HFFc6 (cell line): ENCODE measurements around the gene SHANK1. TPM values are rescaled to one million over a fixed set of nuclear protein-coding genes. Genes with fewer than 3 reads are reported as not detected.

Experiments
- DNase-seq: peaks from one replicate; pipeline ENCODE4 v3.0.0-alpha.2; 2018
- H3K27ac Mint-ChIP-seq: 2 replicates; pipeline ENCODE4 v1.8.0; 2020; ENCODE audit warnings: mild to moderate bottlenecking, mixed read lengths
- H3K27me3 Mint-ChIP-seq: 2 replicates; pipeline ENCODE4 v1.8.0; 2021; ENCODE audit warnings: mild to moderate bottlenecking, moderate library complexity, mixed read lengths; ENCODE audit not compliant: insufficient read depth
- H3K36me3 Mint-ChIP-seq: 2 replicates; pipeline ENCODE4 v1.8.0; 2021; ENCODE audit warnings: low read depth, mixed read lengths
- H3K4me1 Mint-ChIP-seq: 2 replicates; pipeline ENCODE4 v1.8.0; 2020; ENCODE audit warnings: low read depth, mixed read lengths
- H3K4me3 Mint-ChIP-seq: 2 replicates; pipeline ENCODE4 v1.8.0; 2020; ENCODE audit warnings: mild to moderate bottlenecking, moderate library complexity, mixed read lengths
- H3K9me3 Mint-ChIP-seq: 2 replicates; pipeline ENCODE4 v1.8.0; 2020; ENCODE audit warnings: mild to moderate bottlenecking, mixed read lengths
- total RNA-seq, 6 experiments: library from RNA; stranded (reverse); fragmentation: NEBNext Ultra II Directional; extraction: Animal tissue kit (Norgen Biotek cat#: 25700); gene quantifications; 2 replicates in 1 of 6; 3 replicates in 5 of 6; pipeline ENCODE4 v1.2.3, GENCODE V29; 2021
- TF ChIP-seq, protein P1 (sequence below): fragments of 200-600 bp; sonication (generic); IDR thresholded peaks from 2 replicates; pipeline ENCODE4 v1.5.0; 2021; ENCODE audit warnings: antibody characterized with exemption, mild to moderate bottlenecking

Gene SHANK1
- total RNA-seq, 6 experiments from 2014 or later: 5.4 to 16.7 (median 14.7) TPM

DNA sequence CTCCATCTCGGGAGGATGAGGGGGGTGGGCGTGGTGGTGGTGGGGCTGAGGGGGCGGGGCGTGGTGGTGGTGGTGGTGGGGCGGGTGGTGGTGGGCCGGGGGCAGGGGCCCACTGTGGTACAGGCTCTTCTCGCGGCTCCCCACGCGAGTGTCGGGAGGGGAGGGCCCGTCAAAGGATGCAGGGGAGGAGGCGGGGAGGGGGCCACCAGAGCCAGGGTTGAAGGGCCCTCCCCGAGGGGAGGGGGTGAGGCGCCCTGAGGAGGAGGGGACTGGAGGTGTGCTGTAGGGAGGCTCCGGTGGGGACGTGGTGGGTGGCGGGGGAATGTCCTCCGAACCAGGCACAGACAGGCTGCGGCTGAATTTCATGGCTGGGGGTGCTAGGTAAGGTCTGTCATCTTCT is 50.7 kb downstream of the SHANK1 start:
- Mint-ChIP-seq H3K9me3 (peaks cover 5% of the 10 kb centered on the region; the same call in 1 of the 2 replicates), H3K27me3 (peaks cover 38% of the 10 kb centered on the region), H3K4me3 (no peak overlapping the region), H3K4me1 (no peaks in the 10 kb centered on the region), H3K27ac (no peak overlapping the region), H3K36me3 (no peaks in the 10 kb centered on the region)
- DNase-seq: no peak
- TF ChIP-seq, protein P1, sequence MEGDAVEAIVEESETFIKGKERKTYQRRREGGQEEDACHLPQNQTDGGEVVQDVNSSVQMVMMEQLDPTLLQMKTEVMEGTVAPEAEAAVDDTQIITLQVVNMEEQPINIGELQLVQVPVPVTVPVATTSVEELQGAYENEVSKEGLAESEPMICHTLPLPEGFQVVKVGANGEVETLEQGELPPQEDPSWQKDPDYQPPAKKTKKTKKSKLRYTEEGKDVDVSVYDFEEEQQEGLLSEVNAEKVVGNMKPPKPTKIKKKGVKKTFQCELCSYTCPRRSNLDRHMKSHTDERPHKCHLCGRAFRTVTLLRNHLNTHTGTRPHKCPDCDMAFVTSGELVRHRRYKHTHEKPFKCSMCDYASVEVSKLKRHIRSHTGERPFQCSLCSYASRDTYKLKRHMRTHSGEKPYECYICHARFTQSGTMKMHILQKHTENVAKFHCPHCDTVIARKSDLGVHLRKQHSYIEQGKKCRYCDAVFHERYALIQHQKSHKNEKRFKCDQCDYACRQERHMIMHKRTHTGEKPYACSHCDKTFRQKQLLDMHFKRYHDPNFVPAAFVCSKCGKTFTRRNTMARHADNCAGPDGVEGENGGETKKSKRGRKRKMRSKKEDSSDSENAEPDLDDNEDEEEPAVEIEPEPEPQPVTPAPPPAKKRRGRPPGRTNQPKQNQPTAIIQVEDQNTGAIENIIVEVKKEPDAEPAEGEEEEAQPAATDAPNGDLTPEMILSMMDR: no peak

DNA sequence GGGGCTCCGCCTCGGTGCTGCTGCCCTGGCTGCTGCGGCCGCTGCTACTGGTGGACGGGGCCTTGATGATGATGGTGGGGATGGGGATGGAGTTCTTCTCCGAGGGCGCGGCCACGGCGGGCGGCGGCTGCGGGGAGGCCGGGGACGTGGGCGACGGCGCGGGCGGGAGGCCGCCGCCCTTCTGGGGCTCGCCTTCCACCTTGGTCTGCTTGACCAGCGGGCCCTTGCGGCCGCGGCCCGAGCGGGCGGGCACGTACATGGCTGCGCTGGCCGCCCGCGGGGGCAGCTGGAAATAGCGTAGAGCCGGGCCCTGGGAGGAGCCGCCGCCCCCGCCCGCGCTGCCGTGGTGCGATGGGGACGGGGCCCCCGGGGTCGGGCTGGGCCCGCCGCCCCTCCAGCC is 51.2 kb downstream of the SHANK1 start:
- Mint-ChIP-seq H3K36me3 (no peaks in the 10 kb centered on the region), H3K4me1 (no peaks in the 10 kb centered on the region), H3K4me3 (no peak overlapping the region), H3K9me3 (peaks cover 5% of the 10 kb centered on the region; the same call in 1 of the 2 replicates), H3K27ac (no peak overlapping the region), H3K27me3 (peaks cover 33% of the 10 kb centered on the region)
- DNase-seq: no peak
- TF ChIP-seq, protein P1: no peak

DNA sequence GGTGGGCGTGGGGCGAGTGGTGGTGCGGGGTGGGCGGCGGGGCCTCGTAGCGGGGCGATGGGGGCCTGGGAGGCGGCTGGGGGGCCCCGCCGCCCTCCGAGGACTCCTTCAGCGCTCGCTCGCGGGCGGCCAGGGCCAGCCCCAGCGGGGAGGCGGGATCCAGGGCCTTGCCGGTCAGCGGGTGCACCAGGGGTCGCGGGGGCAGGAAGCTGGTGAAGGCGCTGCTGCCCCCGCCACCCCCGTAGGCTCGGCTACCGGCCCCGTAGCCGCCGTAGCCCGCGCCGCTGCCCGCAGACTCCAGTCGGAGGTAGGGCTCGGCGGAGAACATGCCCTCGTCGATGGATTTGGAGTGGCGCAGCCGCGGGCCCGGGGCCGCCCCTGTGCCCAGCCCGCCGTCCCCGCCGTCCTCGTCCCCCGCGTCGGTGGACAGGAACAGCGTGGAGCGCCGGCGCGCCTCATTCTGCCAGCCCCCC is 51.8 kb downstream of the SHANK1 start:
- Mint-ChIP-seq H3K27ac (no peak overlapping the region), H3K9me3 (peaks cover 5% of the 10 kb centered on the region; the same call in 1 of the 2 replicates), H3K27me3 (peaks cover 27% of the 10 kb centered on the region), H3K4me3 (no peak overlapping the region), H3K4me1 (no peaks in the 10 kb centered on the region), H3K36me3 (no peaks in the 10 kb centered on the region)
- DNase-seq: no peak
- TF ChIP-seq, protein P1: no peak

DNA sequence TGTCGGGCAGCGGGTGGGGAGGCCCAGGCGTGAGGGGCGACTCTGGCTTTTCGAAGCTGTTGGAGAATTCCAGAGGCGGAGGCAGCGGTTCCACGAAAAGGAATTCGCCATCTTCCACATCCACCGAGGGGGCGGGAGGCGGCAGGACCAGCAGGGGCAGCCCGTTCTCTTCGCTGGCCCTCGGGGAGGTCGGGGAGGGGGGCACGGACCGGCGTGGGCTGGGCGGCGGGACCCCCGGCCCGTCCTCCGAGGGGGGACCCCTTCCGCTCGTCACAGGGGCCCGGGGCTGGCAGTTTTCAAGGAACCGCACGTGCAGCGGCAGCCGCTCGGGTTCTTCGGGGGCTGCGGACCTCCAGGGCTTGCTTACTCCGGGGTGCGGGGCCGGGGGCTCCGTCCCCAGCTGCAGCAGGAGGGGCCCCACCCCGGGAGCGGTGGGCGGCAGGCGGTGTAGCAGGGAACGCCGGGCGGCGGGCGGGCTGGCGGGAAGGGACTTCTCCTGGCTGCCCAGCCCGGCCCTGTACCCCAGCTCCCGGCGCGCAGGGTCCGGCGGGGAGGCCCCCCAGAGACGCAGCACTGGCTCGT is 52.3 kb downstream of the SHANK1 start:
- Mint-ChIP-seq H3K36me3 (no peaks in the 10 kb centered on the region), H3K27me3 (peaks cover 24% of the 10 kb centered on the region)

DNA sequence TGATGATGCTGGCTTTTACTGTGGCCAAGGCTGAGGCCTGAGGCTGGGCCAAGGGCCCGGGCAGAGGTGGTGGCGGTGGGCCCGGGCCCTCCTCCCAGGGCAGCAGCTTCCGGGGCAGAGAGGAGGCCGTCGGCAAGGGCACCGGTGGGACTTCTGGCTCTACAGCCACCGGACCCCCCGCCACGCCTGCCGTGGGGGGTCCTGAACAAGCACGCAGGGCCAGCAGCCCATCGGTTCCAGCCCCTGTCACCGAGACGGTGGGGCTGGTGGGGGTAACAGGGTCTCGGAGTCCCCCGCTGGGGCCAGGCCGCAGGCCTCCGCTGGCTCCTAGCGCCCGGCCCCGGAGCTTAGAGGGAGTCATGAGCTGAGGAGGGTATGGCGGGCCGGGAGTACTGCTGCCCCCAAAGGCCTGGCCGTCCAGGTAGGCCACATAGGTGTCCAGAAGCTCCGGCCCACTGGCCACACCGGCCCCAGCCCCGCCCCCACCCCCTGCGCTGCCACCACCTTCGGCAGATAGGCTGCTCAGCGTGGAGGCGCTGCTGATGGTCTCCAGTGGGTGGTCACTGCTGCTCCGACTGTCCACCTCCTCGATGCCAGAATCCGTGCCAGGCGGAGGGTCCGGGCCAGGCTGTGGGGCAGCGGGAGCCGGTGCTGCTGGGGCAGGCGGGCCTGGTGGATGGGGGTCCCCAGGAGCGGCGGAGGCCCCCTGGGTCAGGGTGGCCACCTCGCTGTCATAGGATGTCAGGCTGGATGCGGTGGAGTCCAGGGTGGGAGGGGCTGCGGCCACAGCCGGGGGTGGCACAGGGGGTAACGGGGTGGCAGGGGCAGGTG is 53.0 kb downstream of the SHANK1 start:
- TF ChIP-seq, protein P1: no peak
- H3K36me3 Mint-ChIP-seq: no peaks in the 10 kb centered on the region
- peaks cover 18% of the 10 kb centered on the region for H3K27me3 Mint-ChIP-seq
- no peak overlapping the region for H3K27ac Mint-ChIP-seq
- DNase-seq: no peak
- H3K9me3 Mint-ChIP-seq: peaks cover 5% of the 10 kb centered on the region; the same call in 1 of the 2 replicates
- H3K4me3 Mint-ChIP-seq: no peak overlapping the region
- H3K4me1 Mint-ChIP-seq: no peaks in the 10 kb centered on the region

More for the DNA sequence above, 52.3 kb downstream of the SHANK1 start:
- Mint-ChIP-seq H3K9me3 (peaks cover 5% of the 10 kb centered on the region; the same call in 1 of the 2 replicates), H3K4me1 (no peaks in the 10 kb centered on the region), H3K4me3 (no peak overlapping the region), H3K27ac (no peak overlapping the region)
- TF ChIP-seq, protein P1: no peak
- DNase-seq: no peak
